Colonic mucosa (tissue), 4 donors: ENCODE results near the gene SLC15A4. TPM values are rescaled to one million over a fixed set of nuclear protein-coding genes. Genes with fewer than 3 reads are reported as not detected.

Source experiments
- DNase-seq: peaks from one replicate; pipeline ENCODE4 v3.0.0-alpha.2; 2020
- H3K27ac ChIP-seq: fragments of 200-600 bp; one replicate; pipeline ENCODE4 v1.8.0; 2021
- H3K27me3 ChIP-seq: fragments of 200-600 bp; one replicate; pipeline ENCODE4 v1.8.0; 2021
- H3K36me3 ChIP-seq: fragments of 200-600 bp; one replicate; pipeline ENCODE4 v1.8.0; 2021
- H3K4me1 ChIP-seq: fragments of 200-600 bp; one replicate; pipeline ENCODE4 v1.8.0; 2021; ENCODE audit warnings: mild to moderate bottlenecking
- H3K4me3 ChIP-seq: fragments of 200-600 bp; one replicate; pipeline ENCODE4 v1.8.0; 2021
- H3K9ac ChIP-seq, 2 donors: one replicate each; pipeline ENCODE4 v1.7.0; 2013; ENCODE audit warnings: control low read depth in 2 of 2, low read depth in 2 of 2, low read length in 2 of 2
- H3K9me3 ChIP-seq: fragments of 200-600 bp; one replicate; pipeline ENCODE4 v1.8.0; 2021
- intact Hi-C: fragments of 100-400 bp; cut with DNase I; formaldehyde crosslinking; loops from one replicate; pipeline ENCODE4 v1.14.1; 2022
- total RNA-seq, 2 donors: library from RNA; stranded (reverse); fragmentation: NEBNext Ultra II Directional in 1 of 2; extraction: Animal tissue kit (Norgen Biotek cat#: 25700) in 1 of 2; gene quantifications; one replicate each; pipeline ENCODE4 v1.2.1, GENCODE V29; 2021
- TF ChIP-seq, protein P1 (sequence below): fragments of 200-600 bp; IDR thresholded peaks from one replicate; pipeline ENCODE4 v1.8.0; 2022; ENCODE audit warnings: antibody characterized with exemption, mild to moderate bottlenecking
- donor health status: healthy.
- donor health status: DM: no; HTN: no; CAD: no.
- donor health status: DM: no; HTN: no; CAD: no.

The SLC15A4 gene
- total RNA-seq, 2 donors from 2014 or later, result 12.0 to 12.8 TPM

DNA sequence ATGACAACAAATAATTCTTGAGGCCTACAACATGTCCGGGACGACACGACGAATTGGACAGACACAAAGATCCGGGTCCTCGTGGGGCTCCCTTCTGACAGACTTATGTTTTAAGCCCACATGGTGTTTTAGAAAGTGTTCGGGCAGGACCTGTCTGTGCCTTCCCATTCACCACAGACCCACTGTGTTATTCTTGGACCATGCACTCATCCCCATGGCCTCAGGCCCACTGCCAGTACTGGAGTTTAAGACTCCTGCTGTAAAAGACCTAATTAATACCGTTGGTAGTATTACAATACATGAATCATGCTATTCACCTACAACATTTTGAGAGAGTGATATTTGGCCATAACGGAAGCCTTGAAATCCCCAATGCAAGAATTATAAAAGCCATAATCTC lies 20.0 kb downstream of the SLC15A4 start:
- Histone ChIP-seq H3K4me3 (no peak overlapping the region), H3K27me3 (no peaks in the 10 kb centered on the region), H3K9ac (no peak overlapping the region), H3K9me3 (no peaks in the 10 kb centered on the region), H3K27ac (no peak overlapping the region), H3K4me1 (no peaks in the 10 kb centered on the region), H3K36me3 (no peaks in the 10 kb centered on the region)
- intact Hi-C loops, result no loop called here
- TF ChIP-seq, protein P1, sequence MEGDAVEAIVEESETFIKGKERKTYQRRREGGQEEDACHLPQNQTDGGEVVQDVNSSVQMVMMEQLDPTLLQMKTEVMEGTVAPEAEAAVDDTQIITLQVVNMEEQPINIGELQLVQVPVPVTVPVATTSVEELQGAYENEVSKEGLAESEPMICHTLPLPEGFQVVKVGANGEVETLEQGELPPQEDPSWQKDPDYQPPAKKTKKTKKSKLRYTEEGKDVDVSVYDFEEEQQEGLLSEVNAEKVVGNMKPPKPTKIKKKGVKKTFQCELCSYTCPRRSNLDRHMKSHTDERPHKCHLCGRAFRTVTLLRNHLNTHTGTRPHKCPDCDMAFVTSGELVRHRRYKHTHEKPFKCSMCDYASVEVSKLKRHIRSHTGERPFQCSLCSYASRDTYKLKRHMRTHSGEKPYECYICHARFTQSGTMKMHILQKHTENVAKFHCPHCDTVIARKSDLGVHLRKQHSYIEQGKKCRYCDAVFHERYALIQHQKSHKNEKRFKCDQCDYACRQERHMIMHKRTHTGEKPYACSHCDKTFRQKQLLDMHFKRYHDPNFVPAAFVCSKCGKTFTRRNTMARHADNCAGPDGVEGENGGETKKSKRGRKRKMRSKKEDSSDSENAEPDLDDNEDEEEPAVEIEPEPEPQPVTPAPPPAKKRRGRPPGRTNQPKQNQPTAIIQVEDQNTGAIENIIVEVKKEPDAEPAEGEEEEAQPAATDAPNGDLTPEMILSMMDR, result no peak
- DNase-seq, result no peak

DNA sequence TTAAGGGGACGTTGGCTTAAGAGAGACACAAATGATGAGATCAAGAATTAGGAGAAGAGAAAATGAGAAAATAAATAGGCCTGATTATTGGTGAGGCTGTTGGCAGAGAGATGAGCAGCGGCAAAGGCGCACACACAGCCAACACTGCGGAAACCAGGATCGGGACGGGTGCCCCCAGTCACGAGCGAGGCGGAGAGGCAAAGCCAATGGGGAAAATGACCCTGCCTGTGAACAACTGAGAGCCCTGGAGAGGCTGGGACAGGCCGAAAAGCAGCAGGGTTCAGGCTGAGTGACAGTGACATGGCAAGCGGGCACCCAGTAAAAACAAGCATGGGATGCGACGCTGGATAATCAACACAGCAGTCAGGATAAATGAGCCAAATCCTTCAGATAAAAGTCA lies 21.0 kb downstream of the SLC15A4 start:
- no peak overlapping the region for H3K9ac ChIP-seq
- no peaks in the 10 kb centered on the region for H3K4me1 ChIP-seq
- intact Hi-C loops, result no loop called here
- DNase-seq, result no peak
- no peaks in the 10 kb centered on the region for H3K9me3 ChIP-seq
- H3K27ac ChIP-seq, result no peak overlapping the region
- no peaks in the 10 kb centered on the region for H3K36me3 ChIP-seq
- H3K27me3 ChIP-seq, result no peaks in the 10 kb centered on the region
- no peak overlapping the region for H3K4me3 ChIP-seq
- TF ChIP-seq, protein P1, result no peak

DNA sequence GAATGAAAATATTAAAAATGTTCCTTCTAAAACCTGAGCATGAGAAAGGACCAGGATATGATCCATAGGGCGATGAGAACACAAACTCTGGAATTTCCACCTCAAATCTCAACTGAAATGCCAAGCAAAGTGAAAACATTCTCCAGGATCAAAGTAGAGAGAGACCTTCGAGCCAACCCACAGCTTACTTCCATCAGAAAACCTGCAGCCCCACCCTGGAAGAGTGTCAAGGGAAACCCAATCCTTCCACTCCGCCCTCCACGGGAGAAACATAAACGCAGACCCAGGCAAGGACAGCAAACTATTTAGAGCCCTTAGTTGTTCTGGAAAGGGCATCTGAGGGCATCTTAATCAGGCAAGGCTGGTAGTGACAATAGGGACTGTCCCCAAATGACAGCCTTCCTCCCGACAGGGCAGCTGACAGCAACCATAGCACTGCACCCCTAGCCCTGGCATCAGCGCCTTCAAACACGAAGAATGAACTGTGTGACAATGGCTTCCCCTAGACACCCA lies 21.8 kb downstream of the SLC15A4 start:
- no peaks in the 10 kb centered on the region for H3K4me1 ChIP-seq
- intact Hi-C loops, result no loop called here
- H3K27ac ChIP-seq, result no peak overlapping the region
- TF ChIP-seq, protein P1, result no peak
- no peaks in the 10 kb centered on the region for H3K9me3 ChIP-seq
- no peaks in the 10 kb centered on the region for H3K27me3 ChIP-seq
- H3K4me3 ChIP-seq, result no peak overlapping the region
- DNase-seq, result no peak
- H3K9ac ChIP-seq, result no peak overlapping the region
- no peaks in the 10 kb centered on the region for H3K36me3 ChIP-seq

DNA sequence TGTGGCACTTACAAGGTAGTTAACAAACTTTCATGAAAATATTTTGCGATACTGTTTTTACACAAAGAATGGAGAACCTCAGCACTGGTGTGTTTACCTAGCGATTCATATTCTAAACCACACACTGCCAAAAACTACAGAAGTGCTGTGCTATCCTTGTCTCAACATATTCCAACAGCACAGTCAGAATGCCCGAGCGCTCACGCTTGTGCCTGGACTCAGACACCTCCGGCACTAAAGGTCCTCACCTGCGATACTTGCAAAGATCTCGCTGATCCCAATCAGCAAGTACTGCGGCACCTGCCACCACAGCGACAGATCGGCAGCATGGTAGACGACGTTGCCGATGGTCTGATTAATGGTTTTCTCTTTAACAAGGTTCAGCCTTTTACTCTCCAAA lies 23.2 kb downstream of the SLC15A4 start:
- H3K4me3 ChIP-seq, result no peak overlapping the region
- no peaks in the 10 kb centered on the region for H3K9me3 ChIP-seq
- H3K27me3 ChIP-seq, result no peaks in the 10 kb centered on the region
- no peaks in the 10 kb centered on the region for H3K4me1 ChIP-seq
- no peak for DNase-seq
- intact Hi-C loops, result no loop called here
- no peak overlapping the region for H3K27ac ChIP-seq
- no peak overlapping the region for H3K9ac ChIP-seq
- H3K36me3 ChIP-seq, result peaks cover 2% of the 10 kb centered on the region
- TF ChIP-seq, protein P1, result no peak

DNA sequence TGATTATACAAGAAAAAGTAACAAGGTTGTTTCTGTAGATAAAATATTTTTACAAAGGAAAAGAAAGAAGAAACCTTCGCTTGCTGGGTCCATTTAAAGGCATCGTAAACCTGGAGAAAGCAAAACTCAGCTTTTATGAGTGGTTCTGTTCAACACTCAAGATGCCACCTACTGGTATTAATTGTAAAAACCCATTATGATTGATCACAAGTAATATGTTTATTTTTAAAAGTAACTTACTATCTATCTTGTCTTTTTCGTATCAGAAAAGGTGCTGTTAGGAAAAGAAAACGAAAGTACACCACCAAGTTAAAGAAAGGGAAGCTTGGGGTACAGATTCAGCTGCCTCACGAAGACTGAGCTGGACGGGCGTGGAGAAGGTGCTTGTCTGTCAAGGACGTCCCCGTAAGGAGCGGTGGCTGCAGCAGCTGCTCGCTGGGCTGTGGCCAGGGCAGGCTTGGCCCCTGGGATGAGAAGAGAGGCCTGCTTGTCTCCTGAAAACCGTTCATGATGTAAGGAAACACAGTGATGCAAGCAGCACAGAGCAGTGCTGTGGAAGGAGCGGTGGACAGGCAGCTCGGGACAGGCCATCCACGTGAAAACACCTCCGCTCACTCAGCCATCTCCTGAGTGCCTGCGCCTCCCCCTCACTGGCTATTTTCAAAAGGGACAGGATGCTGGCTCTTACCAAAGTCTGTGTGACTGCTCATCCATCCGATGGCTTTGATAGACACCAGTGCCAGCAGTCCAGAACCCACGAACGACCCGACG lies 25.0 kb downstream of the SLC15A4 start:
- no peak overlapping the region for H3K4me3 ChIP-seq
- DNase-seq, result no peak
- H3K9me3 ChIP-seq, result no peaks in the 10 kb centered on the region
- H3K4me1 ChIP-seq, result no peaks in the 10 kb centered on the region
- H3K9ac ChIP-seq, result no peak overlapping the region
- peaks cover 6% of the 10 kb centered on the region for H3K36me3 ChIP-seq
- no peaks in the 10 kb centered on the region for H3K27me3 ChIP-seq
- intact Hi-C loops, result no loop called here
- no peak overlapping the region for H3K27ac ChIP-seq
- TF ChIP-seq, protein P1, result no peak
